IMR-90 (cell line): Measurements from ENCODE around the gene TGM2. TPM values are rescaled to one million over a fixed set of nuclear protein-coding genes. Genes with fewer than 3 reads are reported as not detected.

Source experiments
- ATAC-seq: fragments of 200-7000 bp; cut with Tn5 transposase; 2 replicates; pipeline ENCODE4 v1.9.1; 2020; ENCODE audit warnings: low read depth, mild to moderate bottlenecking, moderate library complexity
- BruUV-seq: library from RNA; stranded (reverse); fragments of 400-500 nt; replicated peaks from 2 replicates; lab custom pipeline; 2021; lab: Mats Ljungman, UMichigan
- CTCF ChIA-PET: fragments of 300-600 bp; formaldehyde crosslinking; extraction: SDS; loops from one replicate; lab custom pipeline; 2021; ENCODE audit warnings: antibody characterized with exemption; lab: Yijun Ruan, JAX
- POLR2A ChIA-PET: fragments of 300-600 bp; sonication (Branson Sonifier 250); formaldehyde crosslinking; loops from one replicate; lab custom pipeline; 2022; ENCODE audit warnings: antibody characterized with exemption; ENCODE audit not compliant: unreplicated experiment; lab: Charles Lee
- DNase-seq: peaks from one replicate; pipeline ENCODE4 v3.0.0; 2013
- H2AFZ ChIP-seq: replicated peaks from 2 replicates; pipeline ENCODE3; 2013; ENCODE audit warnings: low read length, mild to moderate bottlenecking; ENCODE audit not compliant: poor library complexity
- H2AK5ac ChIP-seq: 2 replicates; pipeline ENCODE4 v1.6.1; 2013; ENCODE audit warnings: low read depth, low read length, inconsistent platforms
- H2AK9ac ChIP-seq: replicated peaks from 2 replicates; pipeline ENCODE3; 2013; ENCODE audit warnings: mild to moderate bottlenecking, low read depth, low read length, moderate library complexity; ENCODE audit not compliant: poor library complexity
- H2BK120ac ChIP-seq: 2 replicates; pipeline ENCODE4 v1.6.1; 2013; ENCODE audit warnings: low read depth, low read length, inconsistent platforms
- H2BK15ac ChIP-seq: 3 replicates; pipeline ENCODE4 v1.6.1; 2013; ENCODE audit warnings: low read depth, low read length, inconsistent platforms
- H2BK20ac ChIP-seq: 2 replicates; pipeline ENCODE4 v1.6.1; 2013; ENCODE audit warnings: low read depth, mild to moderate bottlenecking, inconsistent platforms, low read length, moderate library complexity
- H2BK5ac ChIP-seq: 2 replicates; pipeline ENCODE4 v1.6.1; 2013; ENCODE audit warnings: mild to moderate bottlenecking, low read depth, low read length, inconsistent platforms; ENCODE audit not compliant: poor library complexity, severe bottlenecking
- H3K14ac ChIP-seq: replicated peaks from 2 replicates; pipeline ENCODE4 v1.6.1; 2013; ENCODE audit warnings: low read depth, low read length, inconsistent platforms
- H3K18ac ChIP-seq: 2 replicates; pipeline ENCODE4 v1.6.1; 2013; ENCODE audit warnings: low read depth, low read length, control low read depth
- H3K23ac ChIP-seq: 2 replicates; pipeline ENCODE4 v1.6.1; 2013; ENCODE audit warnings: low read depth, low read length, inconsistent platforms
- H3K27ac ChIP-seq: 2 replicates; pipeline ENCODE4 v1.5.1; 2013; ENCODE audit warnings: mild to moderate bottlenecking, control low read depth, low read length; ENCODE audit not compliant: insufficient read depth
- H3K27me3 ChIP-seq: 2 replicates; pipeline ENCODE4 v1.6.1; 2013; ENCODE audit warnings: low read length; ENCODE audit not compliant: control insufficient read depth, insufficient read depth
- H3K36me3 ChIP-seq: 2 replicates; pipeline ENCODE4 v1.6.1; 2013; ENCODE audit warnings: low read length, mixed read lengths; ENCODE audit not compliant: control insufficient read depth, insufficient read depth
- H3K4ac ChIP-seq: 2 replicates; pipeline ENCODE4 v1.6.1; 2013; ENCODE audit warnings: low read depth, low read length, inconsistent platforms
- H3K4me1 ChIP-seq: 2 replicates; pipeline ENCODE4 v1.6.1; 2013; ENCODE audit warnings: low read length, mixed read lengths; ENCODE audit not compliant: control insufficient read depth, insufficient read depth
- H3K4me2 ChIP-seq: 2 replicates; pipeline ENCODE4 v1.6.1; 2013; ENCODE audit warnings: low read depth, mild to moderate bottlenecking, control low read depth, low read length, moderate library complexity
- H3K4me3 ChIP-seq: 2 replicates; pipeline ENCODE4 v1.5.1; 2013; ENCODE audit warnings: low read depth, mild to moderate bottlenecking, control low read depth, low read length, moderate library complexity; ENCODE audit not compliant: insufficient read depth
- H3K56ac ChIP-seq: 2 replicates; pipeline ENCODE4 v1.6.1; 2013; ENCODE audit warnings: low read length, inconsistent platforms; ENCODE audit not compliant: insufficient read depth; ENCODE audit errors: extremely low read depth
- H3K79me1 ChIP-seq, 2 experiments: 2 replicates each; pipeline ENCODE4 v1.6.1; 2013; ENCODE audit warnings: low read length in 2 of 2, inconsistent platforms in 1 of 2, low read depth in 1 of 2
- H3K9ac ChIP-seq: 2 replicates; pipeline ENCODE4 v1.6.1; 2013; ENCODE audit warnings: low read depth, low read length, control low read depth
- H3K9me1 ChIP-seq: 2 replicates; pipeline ENCODE4 v1.6.1; 2013; ENCODE audit warnings: low read length, inconsistent platforms; ENCODE audit not compliant: insufficient read depth
- H3K9me3 ChIP-seq: 2 replicates; pipeline ENCODE4 v1.6.1; 2013; ENCODE audit warnings: low read length; ENCODE audit not compliant: control insufficient read depth, insufficient read depth
- H4K20me1 ChIP-seq: 2 replicates; pipeline ENCODE4 v1.6.1; 2013; ENCODE audit warnings: low read length, inconsistent platforms; ENCODE audit not compliant: insufficient read depth
- H4K5ac ChIP-seq: 2 replicates; pipeline ENCODE4 v1.6.1; 2013; ENCODE audit warnings: mild to moderate bottlenecking, low read depth, low read length, control low read depth
- H4K8ac ChIP-seq, 2 experiments: 2 replicates each; pipeline ENCODE4 v1.6.1; 2013; ENCODE audit warnings: low read depth in 2 of 2, low read length in 2 of 2, control low read depth in 1 of 2, inconsistent platforms in 1 of 2
- H4K91ac ChIP-seq: 2 replicates; pipeline ENCODE4 v1.6.1; 2013; ENCODE audit warnings: low read depth, low read length, inconsistent platforms; ENCODE audit not compliant: insufficient read depth
- BHLHE40 ChIP-seq: fragments of 150-350 bp; IDR thresholded peaks from 2 replicates; pipeline ENCODE4 v1.6.1; 2016; ENCODE audit warnings: mild to moderate bottlenecking, low read depth, low read length
- CEBPB ChIP-seq: IDR thresholded peaks from 2 replicates; pipeline ENCODE4 v1.6.1; 2012; ENCODE audit warnings: low read depth, low read length, improper control_type of control experiment
- CHD1 ChIP-seq: IDR thresholded peaks from 2 replicates; pipeline ENCODE4 v1.6.1; 2012; ENCODE audit warnings: low read depth, low read length, improper control_type of control experiment
- MAFK ChIP-seq: IDR thresholded peaks from 2 replicates; pipeline ENCODE4 v1.6.1; 2012; ENCODE audit warnings: low read depth, low read length, improper control_type of control experiment
- MAZ ChIP-seq: IDR thresholded peaks from 2 replicates; pipeline ENCODE4 v1.6.1; 2012; ENCODE audit warnings: low read depth, mild to moderate bottlenecking, low read length, improper control_type of control experiment, moderate library complexity, borderline replicate concordance
- MXI1 ChIP-seq: IDR thresholded peaks from 2 replicates; pipeline ENCODE4 v1.6.1; 2012; ENCODE audit warnings: low read depth, mild to moderate bottlenecking, low read length, moderate library complexity, borderline replicate concordance
- POLR2A ChIP-seq: IDR thresholded peaks from 2 replicates; pipeline ENCODE4 v1.6.1; 2012; ENCODE audit warnings: mild to moderate bottlenecking, low read depth, low read length
- RAD21 ChIP-seq: IDR thresholded peaks from 2 replicates; pipeline ENCODE4 v1.6.1; 2012; ENCODE audit warnings: low read length, improper control_type of control experiment
- USF2 ChIP-seq: fragments of 150-350 bp; IDR thresholded peaks from 2 replicates; pipeline ENCODE4 v1.6.1; 2017; ENCODE audit warnings: mild to moderate bottlenecking, antibody characterized with exemption, low read length, low read depth
- WGBS, 2 experiments: methylation state at CpG; one replicate each; pipeline versions ENCODE4 v1.1.5 to v1.1.7; 2013; ENCODE audit warnings: missing lambda C conversion rate in 2 of 2; ENCODE audit not compliant: insufficient read length in 1 of 2; ENCODE audit errors: extremely low coverage in 2 of 2; 5-methylcytosine and 5-hydroxymethylcytosine counted together
- dilution Hi-C: fragments of 300-500 bp; cut with HindIII; formaldehyde crosslinking; loops from one replicate; pipeline ENCODE4 v1.14.3; 2018; ENCODE audit warnings: low sequenced_read_pairs; ENCODE audit not compliant: unreplicated experiment
- in situ Hi-C: fragments of 300-500 bp; cut with MboI; formaldehyde crosslinking; loops from 3 replicates; pipeline ENCODE4 v1.14.3; 2019; ENCODE audit warnings: low sequenced_read_pairs, inconsistent platforms, mixed read lengths
- intact Hi-C: fragments of 100-400 bp; cut with micrococcal nuclease; formaldehyde crosslinking; loops from 2 replicates; pipeline ENCODE4 v1.10.0; 2022
- polyA plus RNA-seq, 3 experiments: library from polyadenylated mRNA; depleted of rRNA; stranded (reverse); fragments of >200 nt; gene quantifications; 2 replicates each; pipeline ENCODE4 v1.2.3, GENCODE V29; 2012; ENCODE audit warnings: low replicate concordance in 1 of 3
- total RNA-seq: library from RNA; depleted of rRNA; stranded (reverse); fragments of >200 nt; gene quantifications from 2 replicates; pipeline ENCODE4 v1.2.3, GENCODE V29; 2012

Gene TGM2
- total and polyA plus RNA-seq, 2 of the 4 experiments (the other 2 are of a cell fraction), result 239 to 268 TPM

- ChIA-PET POLR2A (no interaction called here), CTCF (no interaction called here)
- Histone ChIP-seq H3K4me3 (no peak overlapping the region), H2AK9ac (no peak overlapping the region), H2BK15ac (peak overlapping the region; percentile 86; the same call in 2 of the 3 replicates), H3K9ac (no peak overlapping the region), H4K8ac (peak overlapping the region in 1 of 2 experiments; percentile 84; a peak in 1 of 4 replicates), H3K9me1 (peaks cover 28% of the 10 kb centered on the region), H4K5ac (0 out of 2 replicates have a peak overlapping the region, but pooled peaks have one; percentile 2), H2BK5ac (no peak overlapping the region), H3K4me1 (peaks cover 25% of the 10 kb centered on the region), H3K4ac (peak overlapping the region; percentile 61; the same call in 1 of the 2 replicates), H3K23ac (no peak overlapping the region), H3K14ac (0 out of 2 replicates have a peak overlapping the region, but pooled peaks have one; percentile 6), H3K4me2 (no peak overlapping the region), H2AFZ (no peak overlapping the region), H2AK5ac (peak overlapping the region; percentile 43; the same call in 1 of the 2 replicates), H3K56ac (no peak overlapping the region), H3K18ac (peak overlapping the region; percentile 8; the same call in 1 of the 2 replicates), H3K27ac (no peak overlapping the region), H3K27me3 (no peaks in the 10 kb centered on the region), H3K36me3 (no peaks in the 10 kb centered on the region), H4K20me1 (no peaks in the 10 kb centered on the region), H4K91ac (peak overlapping the region; percentile 23), H2BK120ac (peak overlapping the region; percentile 60), H2BK20ac (peak overlapping the region; percentile 66), H3K9me3 (no peaks in the 10 kb centered on the region), H3K79me1 (no peaks in the 10 kb centered on the region)
- BruUV-seq, result no TSS peak
- no peak for DNase-seq
- TF ChIP-seq BHLHE40 (no peak), MXI1 (no peak), RAD21 (no peak), CHD1 (no peak), MAFK (no peak), MAZ (no peak), CEBPB (no peak), POLR2A (no peak), USF2 (no peak)
- WGBS, 2 experiments, result 100% methylated on average over 3 of the region's 12 CpGs; no CpG with 5 or more reads in 1 of the 2 experiments
- in situ Hi-C loops, result no loop called here
- intact Hi-C loops, result no loop called here
- dilution Hi-C loops, result no loop called here
- no peak for ATAC-seq
These were observed 37.3 kb upstream of the TGM2 start for GRCh38 chr20:38202153-38202981.
